Gastrocnemius medialis (tissue), 4 donors: ENCODE measurements around the gene TOB1. TPM values are rescaled to one million over a fixed set of nuclear protein-coding genes. Genes with fewer than 3 reads are reported as not detected.

ENCODE experiments used
- ATAC-seq, 2 donors: fragments of 150-250 bp; one replicate each; pipeline ENCODE4 v1.9.1; 2016
- DNase-seq, 2 donors: peaks; one replicate each; pipeline ENCODE4 v3.0.0-alpha.2; 2019
- H3K27ac ChIP-seq, 4 donors: fragments of 200-600 bp; sonication (generic); 1 replicate in 1 of 4; 2 replicates in 3 of 4; pipeline ENCODE4 v1.5.1; 2016 to 2018; ENCODE audit warnings: mild to moderate bottlenecking in 2 of 4, moderate library complexity in 1 of 4
- H3K27me3 ChIP-seq, 3 donors: fragments of 200-600 bp; sonication (generic) in 2 of 3; 1 replicate in 1 of 3; 2 replicates in 2 of 3; pipeline versions ENCODE4 v1.5.1 to v1.6.0; 2016 to 2019; ENCODE audit warnings: mild to moderate bottlenecking in 1 of 3, moderate library complexity in 1 of 3
- H3K36me3 ChIP-seq, 2 donors: fragments of 200-600 bp; sonication (generic) in 1 of 2; one replicate each; pipeline ENCODE4 v1.5.1; 2017 to 2018
- H3K4me1 ChIP-seq, 2 donors: fragments of 200-600 bp; sonication (generic) in 1 of 2; one replicate each; pipeline ENCODE4 v1.5.1; 2016 to 2017; ENCODE audit warnings: mild to moderate bottlenecking in 2 of 2
- H3K4me3 ChIP-seq, 4 donors: fragments of 200-600 bp; sonication (generic) in 3 of 4; 1 replicate in 1 of 4; 2 replicates in 3 of 4; pipeline ENCODE4 v1.5.1; 2016 to 2019; ENCODE audit warnings: mild to moderate bottlenecking in 2 of 4
- H3K9me3 ChIP-seq, 3 donors: fragments of 200-600 bp; sonication (generic) in 2 of 3; 1 replicate in 1 of 3; 2 replicates in 2 of 3; pipeline ENCODE4 v1.5.1; 2016 to 2019
- POLR2A ChIP-seq, 2 donors: fragments of 450-650 bp; IDR thresholded peaks; one replicate each; pipeline ENCODE4 v1.6.1; 2017; ENCODE audit warnings: antibody characterized with exemption in 2 of 2, mild to moderate bottlenecking in 2 of 2, moderate library complexity in 2 of 2
- in situ Hi-C, 4 donors: fragments of 200-750 bp; cut with MboI; loops; one replicate each; pipeline versions ENCODE4 v1.15.0 to v1.8.0; 2017; ENCODE audit warnings: low sequenced_read_pairs in 4 of 4
- intact Hi-C: fragments of 100-400 bp; cut with DNase I; formaldehyde crosslinking; loops from one replicate; pipeline ENCODE4 v1.15.1; 2023; ENCODE audit warnings: low total_unique reads
- total RNA-seq, 4 donors: library from RNA; depleted of rRNA; stranded (reverse); fragments of >200 nt; gene quantifications; one replicate each; pipeline versions ENCODE4 v1.1.0 to v1.2.3, GENCODE V29; 2016
- TF ChIP-seq, protein P1 (sequence below), 5 experiments: fragments of 450-650 bp in 3 of 5; fragments of 200-600 bp in 2 of 5; sonication (generic) in 2 of 5; IDR thresholded peaks in 4 of 5; conservative IDR thresholded peaks in 1 of 5; 1 replicate in 4 of 5; 2 replicates in 1 of 5; pipeline ENCODE4 v1.5.1; 2016 to 2019; ENCODE audit warnings: antibody characterized with exemption in 5 of 5, mild to moderate bottlenecking in 3 of 5, moderate library complexity in 3 of 5

Gene TOB1
- total RNA-seq, 4 donors from 2014 or later, result 13.6 to 53.5 (median 28.2) TPM

GRCh38 chr17:50858486-50859225 is 7.5 kb downstream of the TOB1 start:
- intact Hi-C loops, result loop anchor here (10.0 kb wide), 1 partner anchor 196 kb away; no protein-coding TSS in a partner anchor
- ATAC-seq (no peak), DNase-seq (no peak)
- Histone ChIP-seq H3K4me3 (no peak overlapping the region), H3K4me1 (peaks cover 35 to 43% of the 10 kb centered on the region in 2 donors), H3K36me3 (peaks cover 0 to 20% of the 10 kb centered on the region in 2 donors), H3K27me3 (no peaks in the 10 kb centered on the region), H3K27ac (peak overlapping the region; percentile 98 to 100 (median 99)), H3K9me3 (no peaks in the 10 kb centered on the region)
- TF ChIP-seq, protein P1, sequence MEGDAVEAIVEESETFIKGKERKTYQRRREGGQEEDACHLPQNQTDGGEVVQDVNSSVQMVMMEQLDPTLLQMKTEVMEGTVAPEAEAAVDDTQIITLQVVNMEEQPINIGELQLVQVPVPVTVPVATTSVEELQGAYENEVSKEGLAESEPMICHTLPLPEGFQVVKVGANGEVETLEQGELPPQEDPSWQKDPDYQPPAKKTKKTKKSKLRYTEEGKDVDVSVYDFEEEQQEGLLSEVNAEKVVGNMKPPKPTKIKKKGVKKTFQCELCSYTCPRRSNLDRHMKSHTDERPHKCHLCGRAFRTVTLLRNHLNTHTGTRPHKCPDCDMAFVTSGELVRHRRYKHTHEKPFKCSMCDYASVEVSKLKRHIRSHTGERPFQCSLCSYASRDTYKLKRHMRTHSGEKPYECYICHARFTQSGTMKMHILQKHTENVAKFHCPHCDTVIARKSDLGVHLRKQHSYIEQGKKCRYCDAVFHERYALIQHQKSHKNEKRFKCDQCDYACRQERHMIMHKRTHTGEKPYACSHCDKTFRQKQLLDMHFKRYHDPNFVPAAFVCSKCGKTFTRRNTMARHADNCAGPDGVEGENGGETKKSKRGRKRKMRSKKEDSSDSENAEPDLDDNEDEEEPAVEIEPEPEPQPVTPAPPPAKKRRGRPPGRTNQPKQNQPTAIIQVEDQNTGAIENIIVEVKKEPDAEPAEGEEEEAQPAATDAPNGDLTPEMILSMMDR (IDR thresholded peaks at IDR 0.05 in 4 of 5, conservative IDR thresholded peaks at IDR 0.05 in 1 of 5), result no peak
- in situ Hi-C loops, result loop anchor here in 2 of 4 donors (25.0 kb wide), 1 partner anchor 304 kb away; the partner anchor contains the start of genes NME1 (in 2 of the 2) and NME2 (in 2 of the 2)

- intact Hi-C loops, result loop anchor here (10.0 kb wide), 1 partner anchor 198 kb away; no protein-coding TSS in a partner anchor
- Histone ChIP-seq H3K36me3 (no peaks in the 10 kb centered on the region), H3K4me3 (no peak overlapping the region), H3K9me3 (no peaks in the 10 kb centered on the region), H3K4me1 (peaks cover 24 to 44% of the 10 kb centered on the region in 2 donors), H3K27ac (peak overlapping the region; percentile 88 to 95 (median 93)), H3K27me3 (no peaks in the 10 kb centered on the region)
- ATAC-seq (no peak), DNase-seq (no peak)
- TF ChIP-seq, protein P1 (IDR thresholded peaks at IDR 0.05 in 4 of 5, conservative IDR thresholded peaks at IDR 0.05 in 1 of 5), result no peak
- TF ChIP-seq POLR2A (IDR thresholded peaks at IDR 0.05), result no peak
- in situ Hi-C loops, result loop anchor here in 2 of 4 donors (25.0 kb wide), 1 partner anchor 306 kb away; the partner anchor contains the start of genes NME1 (in 2 of the 2) and NME2 (in 2 of the 2)
These were observed 9.7 kb downstream of the TOB1 start for GRCh38 chr17:50856431-50856830.

GRCh38 chr17:50855708-50856330 is 10.3 kb downstream of the TOB1 start:
- in situ Hi-C loops, result loop anchor here in 2 of 4 donors (25.0 kb wide), 1 partner anchor 306 kb away; the partner anchor contains the start of genes NME1 (in 2 of the 2) and NME2 (in 2 of the 2)
- Histone ChIP-seq H3K4me1 (peaks cover 24 to 47% of the 10 kb centered on the region in 2 donors), H3K4me3 (no peak overlapping the region), H3K27me3 (no peaks in the 10 kb centered on the region), H3K9me3 (no peaks in the 10 kb centered on the region), H3K27ac (peak overlapping the region; percentile 88 to 95 (median 93)), H3K36me3 (no peaks in the 10 kb centered on the region)
- intact Hi-C loops, result loop anchor here (10.0 kb wide), 1 partner anchor 199 kb away; no protein-coding TSS in a partner anchor
- TF ChIP-seq, protein P1 (IDR thresholded peaks at IDR 0.05 in 4 of 5, conservative IDR thresholded peaks at IDR 0.05 in 1 of 5), result no peak
- no peak for TF ChIP-seq POLR2A (IDR thresholded peaks at IDR 0.05)
- no peak for DNase-seq
- ATAC-seq, result peak; percentile 19 to 21

GRCh38 chr17:50853781-50854180 is 12.4 kb downstream of the TOB1 start:
- no peak for ATAC-seq
- TF ChIP-seq POLR2A (IDR thresholded peaks at IDR 0.05), result no peak
- TF ChIP-seq, protein P1 (IDR thresholded peaks at IDR 0.05 in 4 of 5, conservative IDR thresholded peaks at IDR 0.05 in 1 of 5), result no peak
- peak overlapping the region; percentile 88 to 95 (median 93) for H3K27ac ChIP-seq
- in situ Hi-C loops (loop anchor here in 3 of 4 donors (5.0 to 25.0 kb wide), 2 partner anchors 104 to 309 kb away; partner anchors contain the start of genes NME1 (in 2 of the 3) and NME2 (in 2 of the 3)), intact Hi-C loops (loop anchor here (10.0 kb wide), 1 partner anchor 201 kb away; no protein-coding TSS in a partner anchor)
- no peaks in the 10 kb centered on the region for H3K9me3 ChIP-seq
- no peaks in the 10 kb centered on the region for H3K36me3 ChIP-seq
- peaks cover 25 to 51% of the 10 kb centered on the region in 2 donors for H3K4me1 ChIP-seq
- no peak overlapping the region for H3K4me3 ChIP-seq
- DNase-seq, result no peak
- no peaks in the 10 kb centered on the region for H3K27me3 ChIP-seq
